Muscle layer of duodenum (tissue), 2 donors: ENCODE results near the gene TSHZ2.
A peak's percentile ranks its signal among the peaks of the same experiment; 100 is the strongest.
"Not testable (repeated sequence)": the region's sequence is repeated elsewhere in the genome, so short reads cannot be mapped to it uniquely, and the experiment has no call there.

Source experiments
- H3K27ac ChIP-seq: one replicate; pipeline ENCODE4 v1.7.0; 2013; ENCODE audit warnings: mild to moderate bottlenecking, low read length
- H3K27me3 ChIP-seq: one replicate; pipeline ENCODE4 v1.7.0; 2013; ENCODE audit warnings: low read depth, mild to moderate bottlenecking, control low read depth, low read length
- H3K36me3 ChIP-seq, 2 donors: one replicate each; pipeline ENCODE4 v1.7.0; 2013; ENCODE audit warnings: low read length in 2 of 2, control low read depth in 1 of 2, mild to moderate bottlenecking in 1 of 2; ENCODE audit not compliant: insufficient read depth in 2 of 2, control insufficient read depth in 1 of 2
- H3K4me1 ChIP-seq, 2 donors: one replicate each; pipeline ENCODE4 v1.7.0; 2013; ENCODE audit warnings: low read length in 2 of 2, mild to moderate bottlenecking in 2 of 2, control low read depth in 1 of 2, moderate library complexity in 1 of 2; ENCODE audit not compliant: insufficient read depth in 2 of 2, control insufficient read depth in 1 of 2
- H3K4me3 ChIP-seq, 2 donors: one replicate each; pipeline ENCODE4 v1.7.0; 2013; ENCODE audit warnings: low read length in 2 of 2, low read depth in 1 of 2, mild to moderate bottlenecking in 1 of 2
- H3K9me3 ChIP-seq, 2 donors: one replicate each; pipeline ENCODE4 v1.7.0; 2013; ENCODE audit warnings: low read length in 2 of 2, control low read depth in 1 of 2, mild to moderate bottlenecking in 1 of 2; ENCODE audit not compliant: control insufficient read depth in 1 of 2
- donor health status: healthy.

The TSHZ2 gene

DNA sequence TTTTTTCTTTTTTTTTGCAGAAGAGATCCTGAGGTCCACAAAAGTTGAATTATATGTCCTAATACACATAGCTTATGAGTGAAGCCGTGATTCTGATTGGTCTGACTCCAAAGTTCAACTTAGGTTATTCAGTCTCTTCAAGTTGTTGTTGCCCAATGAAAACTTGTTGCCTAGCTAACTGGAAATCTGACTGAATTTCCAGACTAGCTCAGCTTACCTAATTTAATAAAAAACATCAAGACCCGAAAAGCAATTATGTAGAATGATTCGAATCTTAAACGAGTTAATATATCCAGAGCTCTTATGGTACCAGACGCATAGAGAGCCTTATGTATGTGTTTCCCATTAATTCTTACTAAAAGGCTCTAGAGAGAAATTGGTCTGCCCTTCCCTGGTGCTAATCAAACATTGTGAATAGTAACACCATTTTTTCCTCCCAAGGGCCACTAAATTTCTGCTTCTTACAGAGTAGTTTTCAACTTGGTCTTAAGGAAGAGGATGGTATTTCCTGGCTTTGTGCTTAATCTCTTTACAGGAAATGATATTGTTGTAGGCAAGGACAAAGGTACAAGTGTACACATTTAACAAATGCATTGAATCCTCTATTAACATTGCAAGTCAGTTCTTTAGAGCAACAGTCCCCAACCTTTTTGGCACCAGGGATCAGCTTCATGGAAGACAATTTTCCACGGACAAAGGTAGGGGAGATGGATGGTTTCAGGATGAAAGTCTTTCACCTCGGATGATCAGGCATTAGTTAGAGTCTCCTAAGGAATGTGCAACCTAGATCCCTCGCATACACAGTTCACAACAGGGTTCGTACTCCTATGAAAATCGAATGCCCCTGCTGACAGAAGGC lies 107.9 kb downstream of the TSHZ2 start:
- H3K4me3 ChIP-seq = no peak overlapping the region
- H3K9me3 ChIP-seq = no peaks in the 10 kb centered on the region
- no peaks in the 10 kb centered on the region for H3K27me3 ChIP-seq
- H3K4me1 ChIP-seq = peaks cover 5 to 11% of the 10 kb centered on the region in 2 donors
- H3K27ac ChIP-seq = peak overlapping the region; percentile 26
- H3K36me3 ChIP-seq = no peaks in the 10 kb centered on the region

- H3K36me3 ChIP-seq = no peaks in the 10 kb centered on the region
- no peak overlapping the region for H3K4me3 ChIP-seq
- no peaks in the 10 kb centered on the region for H3K27me3 ChIP-seq
- peaks cover 5 to 6% of the 10 kb centered on the region in 2 donors for H3K4me1 ChIP-seq
- no peaks in the 10 kb centered on the region for H3K9me3 ChIP-seq
- no peak overlapping the region for H3K27ac ChIP-seq
These were observed 108.5 kb downstream of the TSHZ2 start for GRCh38 chr20:53080687-53080962.

GRCh38 chr20:53080969-53081871 lies 109.1 kb downstream of the TSHZ2 start:
- H3K27ac ChIP-seq = peak overlapping the region; percentile 41

DNA sequence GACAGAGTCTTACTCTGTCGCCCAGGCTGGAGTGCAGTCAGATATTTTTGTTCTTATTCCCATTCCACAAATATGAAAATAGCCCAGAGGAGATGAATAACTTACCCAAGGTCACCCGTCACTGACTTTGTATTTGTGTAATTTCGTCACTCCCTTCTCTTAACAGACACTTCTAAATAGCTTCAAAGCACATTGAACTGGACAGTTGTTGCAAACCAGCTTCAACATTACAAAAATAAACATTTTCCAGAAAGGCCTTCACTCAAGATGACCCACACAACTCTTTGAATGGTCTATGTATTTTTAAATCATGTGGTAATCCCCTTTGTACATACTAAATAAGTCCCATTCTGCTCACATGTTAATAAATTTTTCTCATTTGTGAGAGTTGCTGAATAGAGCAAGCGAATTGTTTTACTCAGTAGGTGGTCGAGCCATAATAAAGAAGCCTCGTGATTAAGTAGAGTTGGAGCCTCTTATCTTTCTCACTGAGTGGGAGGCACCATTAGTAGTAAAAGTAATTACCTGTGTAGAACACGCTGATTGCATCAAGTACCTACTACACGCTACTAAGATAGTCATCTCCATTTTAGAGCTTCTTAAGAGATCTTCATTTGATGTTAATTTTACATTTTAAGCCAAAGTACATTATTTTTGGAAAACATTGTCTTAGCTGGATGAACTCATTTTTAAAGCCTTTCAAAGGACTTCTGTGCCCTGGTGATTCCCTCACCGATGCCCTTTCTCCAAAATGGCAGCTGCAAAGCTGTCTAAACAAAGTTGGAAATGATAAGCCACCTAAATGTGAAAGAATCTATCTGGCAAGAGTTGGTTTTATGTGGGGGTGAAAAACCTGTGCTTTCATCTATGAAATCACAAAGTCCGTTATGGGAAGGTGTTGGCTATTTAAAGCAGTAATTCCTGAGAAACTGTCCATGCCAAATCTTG lies 110.0 kb downstream of the TSHZ2 start:
- H3K27ac ChIP-seq = peak overlapping the region; percentile 41
- no peaks in the 10 kb centered on the region for H3K9me3 ChIP-seq
- no peak overlapping the region for H3K4me3 ChIP-seq
- peaks cover 5% of the 10 kb centered on the region in 2 donors for H3K4me1 ChIP-seq
- H3K36me3 ChIP-seq = no peaks in the 10 kb centered on the region
- no peaks in the 10 kb centered on the region for H3K27me3 ChIP-seq

More at GRCh38 chr20:53080969-53081871, 109.1 kb downstream of the TSHZ2 start:
- Histone ChIP-seq H3K9me3 (no peaks in the 10 kb centered on the region), H3K27me3 (no peaks in the 10 kb centered on the region), H3K36me3 (no peaks in the 10 kb centered on the region), H3K4me1 (peaks cover 5 to 10% of the 10 kb centered on the region in 2 donors), H3K4me3 (no peak overlapping the region)

DNA sequence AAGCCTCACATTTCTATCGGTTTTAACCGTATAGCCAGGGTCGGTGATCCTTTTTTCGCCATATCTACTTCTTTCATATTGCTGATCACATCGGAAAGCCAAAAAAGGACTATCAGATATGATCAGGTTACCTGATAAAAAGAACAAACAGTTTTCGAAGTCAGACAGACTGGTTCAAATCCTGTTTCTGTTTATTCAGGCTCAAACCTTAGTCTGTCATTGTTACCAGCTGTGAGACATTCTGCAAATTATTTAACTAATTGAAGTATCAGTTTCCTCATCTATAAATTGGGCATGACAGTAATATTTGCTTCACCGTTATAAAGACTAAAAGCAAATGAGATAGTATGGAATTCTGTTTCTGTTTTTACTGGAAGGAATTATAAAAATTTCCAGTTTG lies 111.3 kb downstream of the TSHZ2 start:
- Histone ChIP-seq H3K4me1 (peaks cover 0 to 5% of the 10 kb centered on the region in 2 donors), H3K4me3 (no peak overlapping the region)

DNA sequence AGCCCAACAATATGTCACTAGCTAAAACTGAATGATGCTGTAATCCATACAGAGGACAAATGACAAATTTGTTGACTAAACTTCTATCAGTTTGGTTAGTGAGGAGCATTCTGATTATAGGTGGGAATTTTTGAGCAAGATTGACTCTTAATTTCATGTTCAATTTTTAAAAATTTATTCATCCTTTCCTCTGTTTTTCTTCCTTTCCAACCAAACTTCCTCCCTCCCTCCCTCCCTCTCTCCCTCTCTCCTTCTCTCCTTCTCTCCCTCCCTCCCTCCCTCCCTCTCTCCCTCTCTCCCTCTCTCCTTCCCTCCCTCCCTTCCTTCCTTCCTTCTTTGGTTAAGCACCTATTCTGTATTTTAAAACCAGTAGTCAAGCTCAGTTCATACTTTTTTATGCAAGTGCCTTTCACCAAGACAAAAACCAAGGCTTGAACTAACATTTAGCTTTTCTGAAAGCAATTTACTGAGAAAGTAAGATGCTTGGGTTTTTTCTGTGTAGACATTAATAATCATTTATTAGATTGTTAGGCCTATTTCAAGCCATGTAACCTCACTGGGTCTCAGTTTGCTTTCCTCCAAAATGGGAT lies 112.3 kb downstream of the TSHZ2 start:
- H3K36me3 ChIP-seq = no peaks in the 10 kb centered on the region
- H3K4me3 ChIP-seq = no peak overlapping the region
- H3K9me3 ChIP-seq = no peaks in the 10 kb centered on the region
- H3K27ac ChIP-seq = no peak overlapping the region
- peaks cover 0 to 5% of the 10 kb centered on the region in 2 donors for H3K4me1 ChIP-seq
- H3K27me3 ChIP-seq = no peaks in the 10 kb centered on the region

More for the DNA sequence above, 111.3 kb downstream of the TSHZ2 start:
- Histone ChIP-seq H3K36me3 (no peaks in the 10 kb centered on the region), H3K9me3 (no peaks in the 10 kb centered on the region), H3K27me3 (no peaks in the 10 kb centered on the region), H3K27ac (no peak overlapping the region)

DNA sequence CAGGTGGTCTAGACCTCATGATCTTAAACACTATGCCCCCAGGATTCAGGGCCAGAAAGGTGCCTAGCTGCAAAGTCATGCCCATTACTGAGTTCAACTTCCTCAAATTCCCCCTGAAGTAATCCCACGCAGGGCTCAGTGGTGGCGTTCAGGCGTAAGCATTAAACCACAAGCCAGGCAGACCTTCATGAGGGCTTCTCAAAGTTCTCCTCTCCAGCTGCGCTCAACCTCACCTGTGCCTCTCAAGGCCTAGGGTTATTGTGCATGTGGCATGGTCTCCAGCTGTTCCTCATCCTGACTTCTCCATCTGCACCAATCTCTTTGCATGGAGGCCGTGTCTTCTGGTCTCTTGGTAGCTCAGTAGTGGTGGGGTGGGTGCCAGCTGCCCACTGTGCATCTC lies 113.6 kb downstream of the TSHZ2 start:
- Histone ChIP-seq H3K27ac (no peak overlapping the region), H3K27me3 (no peaks in the 10 kb centered on the region), H3K4me1 (peaks cover 0 to 5% of the 10 kb centered on the region in 2 donors), H3K4me3 (no peak overlapping the region), H3K36me3 (no peaks in the 10 kb centered on the region), H3K9me3 (no peaks in the 10 kb centered on the region)

- peaks cover 0 to 5% of the 10 kb centered on the region in 2 donors for H3K4me1 ChIP-seq
- no peak overlapping the region for H3K27ac ChIP-seq
- H3K36me3 ChIP-seq = no peaks in the 10 kb centered on the region
- no peaks in the 10 kb centered on the region for H3K27me3 ChIP-seq
- no peak overlapping the region for H3K4me3 ChIP-seq
- no peaks in the 10 kb centered on the region for H3K9me3 ChIP-seq
These were observed 115.0 kb downstream of the TSHZ2 start for GRCh38 chr20:53087037-53087777.

- H3K4me1 ChIP-seq = peaks cover 0 to 5% of the 10 kb centered on the region in 2 donors
- H3K27ac ChIP-seq = no peak overlapping the region
These were observed 116.6 kb downstream of the TSHZ2 start for GRCh38 chr20:53088786-53089185.

GRCh38 chr20:53089851-53090250 lies 117.7 kb downstream of the TSHZ2 start:
- not testable (repeated sequence) for H3K36me3 ChIP-seq, H3K9me3 ChIP-seq, H3K4me1 ChIP-seq, H3K27ac ChIP-seq, H3K4me3 ChIP-seq, H3K27me3 ChIP-seq

More at GRCh38 chr20:53088786-53089185, 116.6 kb downstream of the TSHZ2 start:
- H3K36me3 ChIP-seq = no peaks in the 10 kb centered on the region
- no peak overlapping the region for H3K4me3 ChIP-seq
- H3K27me3 ChIP-seq = no peaks in the 10 kb centered on the region
- H3K9me3 ChIP-seq = no peaks in the 10 kb centered on the region
